ENCODE data around the gene PKN1. TPM values are rescaled to one million over a fixed set of nuclear protein-coding genes. Genes with fewer than 3 reads are reported as not detected.

PKN1 gene
- total and polyA plus RNA-seq, 2 of the 4 experiments (the other 2 are of a cell fraction): 39.1 to 41.4 TPM

DNA sequence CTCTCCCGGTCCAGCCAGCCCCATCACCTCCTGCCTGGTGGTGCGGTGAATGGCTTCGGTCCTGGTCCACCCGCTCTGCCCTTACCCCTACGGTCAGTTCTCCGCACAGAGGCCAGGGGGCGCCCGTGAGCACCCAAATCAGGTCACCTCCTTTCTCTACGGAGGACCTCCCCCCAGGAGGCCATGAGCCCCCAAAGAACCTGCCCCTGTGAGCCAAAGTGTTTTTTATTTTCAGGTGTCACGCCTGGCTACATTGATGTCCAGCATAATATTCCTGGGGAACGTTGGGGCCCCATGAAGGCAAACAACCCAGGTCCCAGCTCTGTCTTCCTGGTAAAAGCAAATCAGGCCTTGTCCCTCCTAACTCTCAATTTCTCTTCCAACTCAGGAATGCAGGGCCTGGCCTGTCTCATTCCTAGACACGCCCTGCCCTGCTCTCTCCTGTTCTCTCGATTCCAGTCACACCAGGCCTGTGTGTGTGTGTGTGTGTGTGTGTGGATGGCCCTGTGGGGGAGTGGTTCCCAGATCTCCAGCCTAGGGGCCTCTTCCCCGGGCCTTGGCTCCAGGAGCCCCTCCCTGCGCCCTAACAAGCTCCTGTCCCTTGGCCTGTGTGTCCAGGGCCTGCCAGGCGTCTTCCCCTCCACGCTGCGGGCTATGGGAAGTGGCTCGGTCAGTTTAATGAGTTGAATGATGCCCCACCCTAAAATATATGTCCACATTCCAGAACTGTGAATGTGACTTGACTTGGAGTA, 72.6 kb downstream of the PKN1 start:
- ChIA-PET CTCF (interaction anchor here (0.5 to 0.8 kb wide), 2 partner anchors 18 to 29 kb away, joined by 4 to 6 read pairs; no protein-coding TSS in a partner anchor), POLR2A (ENCODE audit: unreplicated experiment) (no interaction called here)
- no CpG with 5 or more reads among the region's 19 CpGs for WGBS, 2 experiments (ENCODE audit: extremely low coverage in 2 of 2, insufficient read length in 1 of 2)
- dilution Hi-C loops (cut with HindIII; ENCODE audit: low sequenced_read_pairs, unreplicated experiment): no loop called here
- peak overlapping the region; percentile 87 for H3K4ac ChIP-seq (ENCODE audit: low read depth, low read length)
- H3K23ac ChIP-seq (ENCODE audit: low read depth, low read length): peak overlapping the region; percentile 63
- H2BK5ac ChIP-seq (ENCODE audit: low read depth, low read length, poor library complexity, severe bottlenecking): peak overlapping the region; percentile 96
- intact Hi-C loops (cut with micrococcal nuclease): no loop called here
- no peaks in the 10 kb centered on the region for H3K27me3 ChIP-seq (ENCODE audit: control insufficient read depth, insufficient read depth, low read length)
- H3K56ac ChIP-seq (ENCODE audit: extremely low read depth, insufficient read depth, low read length): peak overlapping the region; percentile 80
- H2AFZ ChIP-seq (replicated peaks; ENCODE audit: low read length, poor library complexity): peak overlapping the region; percentile 96
- H2BK15ac ChIP-seq (ENCODE audit: low read depth, low read length): peak overlapping the region; percentile 86; the same call in 2 of the 3 replicates
- no peaks in the 10 kb centered on the region for H3K36me3 ChIP-seq (ENCODE audit: control insufficient read depth, insufficient read depth, low read length)
- H2BK20ac ChIP-seq (ENCODE audit: low read depth, low read length): peak overlapping the region; percentile 66
- H3K9me1 ChIP-seq (ENCODE audit: insufficient read depth, low read length): 0 out of 2 replicates have a peak, but pooled peaks cover 7% of the 10 kb centered on the region
- no peaks in the 10 kb centered on the region for H3K9me3 ChIP-seq (ENCODE audit: control insufficient read depth, insufficient read depth, low read length)
- peak overlapping the region; percentile 84 for H4K5ac ChIP-seq (ENCODE audit: low read depth, low read length)
- H4K8ac ChIP-seq (ENCODE audit: low read depth in 2 of 2, low read length in 2 of 2): peak overlapping the region; percentile 86 to 96
- H3K79me1 ChIP-seq (ENCODE audit: low read depth in 1 of 2, low read length in 2 of 2): peaks cover 0 to 6% of the 10 kb centered on the region in 2 experiments; a peak in 1 of 4 replicates
- in situ Hi-C loops (cut with MboI; ENCODE audit: low sequenced_read_pairs): no loop called here
- peaks cover 17% of the 10 kb centered on the region for H3K4me1 ChIP-seq (ENCODE audit: control insufficient read depth, insufficient read depth, low read length)
- H3K4me3 ChIP-seq (ENCODE audit: insufficient read depth, low read depth, low read length): no peak overlapping the region
- H3K27ac ChIP-seq (ENCODE audit: insufficient read depth, low read length): peak overlapping the region; percentile 86
- peak overlapping the region; percentile 43 for H3K18ac ChIP-seq (ENCODE audit: low read depth, low read length)
- peak overlapping the region; percentile 86 for H4K91ac ChIP-seq (ENCODE audit: insufficient read depth, low read depth, low read length)
- H3K9ac ChIP-seq (ENCODE audit: low read depth, low read length): peak overlapping the region; percentile 68
- no TSS peak for BruUV-seq (replicated peaks)
- peak; percentile 68 for ATAC-seq (ENCODE audit: low read depth)
- H2AK5ac ChIP-seq (ENCODE audit: low read depth, low read length): peak overlapping the region; percentile 92
- H2BK120ac ChIP-seq (ENCODE audit: low read depth, low read length): peak overlapping the region; percentile 88
- H3K14ac ChIP-seq (replicated peaks; ENCODE audit: low read depth, low read length): peak overlapping the region; percentile 57
- H2AK9ac ChIP-seq (replicated peaks; ENCODE audit: low read depth, low read length, poor library complexity): peak overlapping the region; percentile 98
- peak overlapping the region; percentile 12; the same call in 1 of the 2 replicates for H3K4me2 ChIP-seq (ENCODE audit: low read depth, low read length)
- peak; percentile 76 for DNase-seq
- no peaks in the 10 kb centered on the region for H4K20me1 ChIP-seq (ENCODE audit: insufficient read depth, low read length)
- TF ChIP-seq CEBPB (IDR thresholded peaks at IDR 0.05; ENCODE audit: low read depth, low read length): no peak
- TF ChIP-seq BHLHE40 (IDR thresholded peaks at IDR 0.05; ENCODE audit: low read depth, low read length): no peak
- TF ChIP-seq CTCF (conservative IDR thresholded peaks at IDR 0.05; ENCODE audit: low read depth, low read length): peak; percentile 59
- TF ChIP-seq POLR2A (IDR thresholded peaks at IDR 0.05; ENCODE audit: low read depth, low read length): 0 out of 2 replicates have a peak, but pooled peaks have one; percentile 48
- TF ChIP-seq CHD1 (IDR thresholded peaks at IDR 0.05; ENCODE audit: low read depth, low read length): no peak
- no peak for TF ChIP-seq MAFK (IDR thresholded peaks at IDR 0.05; ENCODE audit: low read depth, low read length)
- TF ChIP-seq SMC3 (IDR thresholded peaks at IDR 0.05; ENCODE audit: low read depth, low read length): peak; percentile 47
- no peak for TF ChIP-seq FOS (IDR thresholded peaks at IDR 0.05; ENCODE audit: low read depth, low read length)
- TF ChIP-seq RFX5 (IDR thresholded peaks at IDR 0.05; ENCODE audit: low read depth, low read length): no peak
- TF ChIP-seq RCOR1 (IDR thresholded peaks at IDR 0.05; ENCODE audit: insufficient replicate concordance, low read length): no peak
- no peak for TF ChIP-seq USF2 (IDR thresholded peaks at IDR 0.05; ENCODE audit: low read depth, low read length)
- TF ChIP-seq ELK1 (IDR thresholded peaks at IDR 0.05; ENCODE audit: borderline replicate concordance, low read depth, low read length): no peak
- no peak for TF ChIP-seq MXI1 (IDR thresholded peaks at IDR 0.05; ENCODE audit: borderline replicate concordance, low read depth, low read length)
- peak; percentile 6; the same call in 1 of the 2 replicates for TF ChIP-seq MAZ (IDR thresholded peaks at IDR 0.05; ENCODE audit: borderline replicate concordance, low read depth, low read length)

Data from IMR-90 (cell line).